GM12875 (cell line): ENCODE data around the gene PMIS2.

ENCODE experiments used
- H3K4me3 ChIP-seq: one replicate; pipeline ENCODE4 v1.5.1; 2011; ENCODE audit warnings: low read depth, low read length, control low read depth
- CTCF ChIP-seq: IDR thresholded peaks from 2 replicates; pipeline ENCODE4 v1.5.1; 2011; ENCODE audit warnings: low read depth, mild to moderate bottlenecking, control low read depth, inconsistent platforms, low read length, moderate library complexity, borderline replicate concordance; ENCODE audit not compliant: insufficient read depth

PMIS2 gene

DNA sequence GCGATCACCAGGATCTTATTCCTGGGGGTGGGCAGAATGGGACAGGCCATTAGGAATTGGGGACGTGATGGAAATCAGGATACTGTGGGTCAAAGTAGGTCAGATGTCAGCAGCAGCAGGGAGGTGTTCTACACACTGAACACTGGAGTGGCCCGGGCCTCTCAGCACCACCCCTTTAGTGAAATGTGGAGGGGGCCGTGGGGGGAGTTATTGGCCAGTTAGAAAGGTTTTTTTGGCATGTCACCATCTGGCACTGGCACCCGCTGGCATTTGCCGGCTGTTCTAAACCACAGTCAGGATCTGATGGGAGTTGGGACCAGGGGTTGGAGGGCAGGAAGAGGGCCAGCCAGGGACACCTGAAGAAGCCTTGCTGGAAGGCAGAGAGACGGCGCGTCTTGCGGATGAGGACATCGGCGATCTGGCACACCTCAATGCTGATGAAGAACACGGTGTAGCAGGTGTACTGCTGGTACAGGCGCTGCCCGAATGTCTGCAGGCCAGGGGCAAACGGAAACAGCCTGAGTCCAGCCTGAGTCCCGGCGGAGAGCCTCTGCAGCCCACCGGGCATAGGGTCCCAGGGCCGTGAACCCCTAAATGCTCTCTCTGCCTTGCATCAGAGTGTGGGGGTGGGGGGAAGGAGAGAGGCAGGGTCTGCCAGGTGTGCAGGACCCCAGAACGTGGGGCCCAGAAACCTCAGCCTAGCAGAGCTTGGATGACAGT lies 34.7 kb upstream of the PMIS2 start:
- H3K4me3 ChIP-seq: no peak overlapping the region
- TF ChIP-seq CTCF: no peak

DNA sequence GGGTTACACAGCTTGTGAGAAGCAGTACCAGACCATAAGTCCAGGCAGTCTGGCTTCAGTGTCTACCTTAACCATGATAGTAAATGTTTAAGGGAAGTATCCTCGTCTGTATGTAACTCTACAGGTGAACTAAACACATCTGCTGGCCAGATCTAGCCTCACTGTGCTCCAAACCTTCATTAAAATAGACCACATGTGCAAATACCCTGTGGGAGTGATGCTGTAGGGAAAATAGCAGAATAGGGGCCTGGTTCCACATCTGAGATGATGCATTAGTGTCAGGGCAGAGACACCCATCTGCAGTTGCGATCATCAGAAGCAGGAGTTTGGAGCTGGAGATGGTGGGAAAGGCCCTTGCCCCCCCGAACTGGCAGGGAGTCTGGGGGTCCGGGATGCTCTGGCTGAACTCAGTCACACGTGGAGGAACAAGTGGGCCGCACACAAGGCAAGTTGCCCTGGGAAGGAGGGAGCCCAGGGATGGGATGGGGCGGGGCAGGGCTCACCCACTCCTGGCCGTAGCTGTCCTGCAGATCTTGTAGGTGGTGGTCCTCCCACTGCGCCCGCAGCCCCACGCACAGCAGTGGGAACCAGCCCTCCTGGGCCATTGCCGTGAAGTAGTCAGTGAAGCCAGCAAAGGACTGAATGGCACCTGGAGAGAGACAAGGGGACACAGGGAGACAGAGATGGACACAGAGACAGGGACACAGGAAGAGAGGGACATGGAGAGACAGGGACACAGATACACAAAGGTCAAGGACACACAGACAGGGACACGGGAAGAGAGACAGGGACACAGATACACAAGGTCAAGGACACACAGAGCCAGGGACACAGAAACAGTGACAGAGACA lies 33.2 kb upstream of the PMIS2 start:
- no peak for TF ChIP-seq CTCF
- no peak overlapping the region for H3K4me3 ChIP-seq

DNA sequence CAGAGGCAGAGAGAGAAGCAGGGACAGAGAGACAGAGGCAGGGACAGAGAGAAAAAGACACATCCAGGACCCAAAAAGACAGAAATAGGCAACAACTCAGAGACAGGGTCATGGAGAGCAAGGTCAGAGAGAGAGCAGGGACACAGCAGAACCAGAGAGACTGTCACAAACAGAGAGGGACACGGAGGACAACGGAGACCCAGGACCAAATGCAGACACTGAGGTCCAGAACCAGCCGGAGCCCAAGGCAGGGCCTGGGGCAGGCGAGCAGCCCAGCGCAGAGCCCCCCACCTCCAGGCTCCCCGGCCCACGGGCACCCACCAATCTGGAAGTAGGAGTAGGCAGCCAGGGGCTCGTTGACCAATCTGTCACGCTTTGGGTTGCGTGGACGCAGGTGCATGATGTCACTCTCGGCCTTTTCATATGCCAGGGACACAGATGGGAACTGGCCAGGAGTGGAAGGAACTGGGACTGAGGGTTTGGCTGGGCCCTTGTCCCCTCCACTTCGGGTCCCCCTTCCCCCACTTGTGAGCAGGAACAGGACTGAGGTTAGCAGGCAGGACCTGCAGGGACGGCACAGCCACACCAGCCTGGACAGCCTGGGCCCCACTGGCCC lies 32.5 kb upstream of the PMIS2 start:
- no peak for TF ChIP-seq CTCF
- H3K4me3 ChIP-seq: no peak overlapping the region

DNA sequence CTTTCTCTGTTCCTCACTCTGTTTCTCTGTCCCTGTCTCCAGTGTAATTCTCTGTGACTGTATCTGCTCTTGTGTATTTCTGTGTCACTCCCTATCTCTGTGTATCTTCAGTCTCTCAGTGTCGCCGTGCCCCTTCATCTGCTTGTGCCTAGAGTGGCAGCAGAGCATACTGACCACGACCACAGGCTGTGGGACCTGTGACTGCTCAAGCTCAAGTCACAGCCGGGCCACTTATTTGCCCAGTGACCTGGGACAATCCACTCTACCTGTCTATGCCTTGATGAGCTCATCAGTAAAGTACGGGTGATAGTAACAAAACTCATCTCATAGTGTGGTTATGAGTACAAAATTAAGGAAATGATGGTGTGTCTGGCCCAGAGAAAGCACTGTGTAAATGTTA lies 31.9 kb upstream of the PMIS2 start:
- no peak for TF ChIP-seq CTCF
- H3K4me3 ChIP-seq: no peak overlapping the region

GRCh38 chr19:35555301-35556005 lies 30.5 kb upstream of the PMIS2 start:
- TF ChIP-seq CTCF: peak; percentile 39; the same call in 1 of the 2 replicates
- no peak overlapping the region for H3K4me3 ChIP-seq

DNA sequence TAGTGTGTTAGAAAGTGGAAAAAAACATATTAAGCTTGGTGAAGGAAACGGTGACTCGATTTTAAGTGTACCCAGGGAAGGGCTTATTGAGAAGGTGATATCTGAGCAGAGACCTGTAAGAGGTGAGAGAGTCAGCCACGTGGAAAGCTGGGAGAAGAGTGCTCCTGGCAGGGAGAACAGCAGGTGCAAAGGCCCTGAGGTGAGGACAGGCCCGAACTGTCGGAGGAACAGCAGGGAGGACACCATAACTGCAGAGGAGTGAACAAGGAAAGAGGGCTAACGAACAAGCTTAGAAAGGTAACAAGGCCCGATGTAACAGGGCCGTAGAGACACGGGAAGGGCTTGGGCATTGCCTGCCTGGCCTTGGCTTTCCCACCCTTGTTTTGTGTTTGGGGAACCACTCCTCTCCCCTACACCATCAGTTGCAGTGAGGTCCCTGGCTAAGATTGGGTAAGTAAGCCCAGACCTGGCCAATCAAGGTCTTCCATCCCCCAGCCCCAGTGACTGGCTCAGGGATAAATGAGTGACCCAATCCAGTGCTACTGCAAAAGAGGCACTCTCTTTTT lies 29.9 kb upstream of the PMIS2 start:
- no peak for TF ChIP-seq CTCF
- H3K4me3 ChIP-seq: no peak overlapping the region
